Keratinocyte (primary cell): ENCODE results near the gene PIERCE2.

Source experiments
- EZH2 ChIP-seq: IDR thresholded peaks from one replicate; pipeline ENCODE4 v1.6.1; 2012; ENCODE audit warnings: inconsistent platforms, mild to moderate bottlenecking, low read length, moderate library complexity
- TF ChIP-seq, protein P1 (sequence below), 3 experiments: IDR thresholded peaks in 1 of 3; conservative IDR thresholded peaks in 1 of 3; optimal IDR thresholded peaks in 1 of 3; 2 replicates in 2 of 3; 3 replicates in 1 of 3; pipeline versions ENCODE3 to v1.5.1; 2011; ENCODE audit warnings: low read length in 3 of 3, mild to moderate bottlenecking in 3 of 3, moderate library complexity in 2 of 3, control low read depth in 1 of 3, inconsistent platforms in 1 of 3; ENCODE audit not compliant: insufficient read depth in 2 of 3; ENCODE audit errors: extremely low read depth in 1 of 3

DNA sequence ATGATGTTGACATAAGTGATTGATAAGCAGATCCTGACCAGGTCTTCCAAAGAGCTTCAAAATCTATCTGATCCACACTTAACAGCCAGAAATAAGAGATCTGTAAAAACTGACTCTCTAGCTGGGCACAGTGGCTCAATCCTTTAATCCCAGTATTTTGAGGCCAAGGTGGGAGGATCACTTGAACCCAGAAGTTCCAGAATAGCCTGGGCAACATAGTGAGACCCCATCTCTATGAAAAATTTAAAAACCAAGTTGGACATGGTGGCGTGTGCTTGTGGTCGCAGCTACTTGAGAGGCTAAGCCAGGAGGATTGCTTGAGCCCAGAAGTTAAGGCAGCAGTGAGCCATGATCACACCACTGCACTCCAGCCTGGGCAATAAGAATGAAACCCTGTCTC lies 45.7 kb upstream of the PIERCE2 start:
- TF ChIP-seq, protein P1, sequence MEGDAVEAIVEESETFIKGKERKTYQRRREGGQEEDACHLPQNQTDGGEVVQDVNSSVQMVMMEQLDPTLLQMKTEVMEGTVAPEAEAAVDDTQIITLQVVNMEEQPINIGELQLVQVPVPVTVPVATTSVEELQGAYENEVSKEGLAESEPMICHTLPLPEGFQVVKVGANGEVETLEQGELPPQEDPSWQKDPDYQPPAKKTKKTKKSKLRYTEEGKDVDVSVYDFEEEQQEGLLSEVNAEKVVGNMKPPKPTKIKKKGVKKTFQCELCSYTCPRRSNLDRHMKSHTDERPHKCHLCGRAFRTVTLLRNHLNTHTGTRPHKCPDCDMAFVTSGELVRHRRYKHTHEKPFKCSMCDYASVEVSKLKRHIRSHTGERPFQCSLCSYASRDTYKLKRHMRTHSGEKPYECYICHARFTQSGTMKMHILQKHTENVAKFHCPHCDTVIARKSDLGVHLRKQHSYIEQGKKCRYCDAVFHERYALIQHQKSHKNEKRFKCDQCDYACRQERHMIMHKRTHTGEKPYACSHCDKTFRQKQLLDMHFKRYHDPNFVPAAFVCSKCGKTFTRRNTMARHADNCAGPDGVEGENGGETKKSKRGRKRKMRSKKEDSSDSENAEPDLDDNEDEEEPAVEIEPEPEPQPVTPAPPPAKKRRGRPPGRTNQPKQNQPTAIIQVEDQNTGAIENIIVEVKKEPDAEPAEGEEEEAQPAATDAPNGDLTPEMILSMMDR (optimal IDR thresholded peaks at IDR 0.05 in 1 of 3, IDR thresholded peaks at IDR 0.05 in 1 of 3, conservative IDR thresholded peaks at IDR 0.05 in 1 of 3; ENCODE audit: extremely low read depth in 1 of 3, insufficient read depth in 2 of 3, low read length in 3 of 3) = no peak
- no peak for TF ChIP-seq EZH2
